Keratinocyte (primary cell): ENCODE results near the gene CAPZA2. TPM values are rescaled to one million over a fixed set of nuclear protein-coding genes. Genes with fewer than 3 reads are reported as not detected.

Experiments used
- DNase-seq: peaks from one replicate; pipeline ENCODE4 v3.0.0-alpha.2; 2011; ENCODE audit warnings: low read depth, missing footprints, low spot score
- FAIRE-seq: peaks from 2 replicates; lab custom pipeline; 2011; peaks lifted over from hg19 to GRCh38; lab: Jason Lieb, UNC
- H2AFZ ChIP-seq: 2 replicates; pipeline ENCODE4 v1.6.0; 2012; ENCODE audit warnings: low read length, control low read depth, inconsistent platforms; ENCODE audit not compliant: control insufficient read depth
- H3K27ac ChIP-seq: 2 replicates; pipeline ENCODE4 v1.5.1; 2011; ENCODE audit warnings: low read length; ENCODE audit not compliant: control insufficient read depth, insufficient read depth
- H3K27me3 ChIP-seq: 3 replicates; pipeline ENCODE4 v1.6.0; 2011; ENCODE audit warnings: low read length; ENCODE audit not compliant: control insufficient read depth, insufficient read depth; ENCODE audit errors: extremely low read depth
- H3K36me3 ChIP-seq, 2 experiments: 2 replicates in 1 of 2; 3 replicates in 1 of 2; pipeline ENCODE4 v1.5.1; 2011; ENCODE audit warnings: low read length in 2 of 2, mild to moderate bottlenecking in 1 of 2; ENCODE audit not compliant: control insufficient read depth in 2 of 2, insufficient read depth in 2 of 2; ENCODE audit errors: extremely low read depth in 1 of 2
- H3K4me1 ChIP-seq: 3 replicates; pipeline ENCODE4 v1.5.1; 2011; ENCODE audit warnings: low read length; ENCODE audit not compliant: control insufficient read depth, insufficient read depth; ENCODE audit errors: extremely low read depth
- H3K4me2 ChIP-seq: 3 replicates; pipeline ENCODE4 v1.6.0; 2011; ENCODE audit warnings: low read depth, low read length; ENCODE audit not compliant: control insufficient read depth, insufficient read depth; ENCODE audit errors: extremely low read depth
- H3K4me3 ChIP-seq, 3 experiments: fragments of 200-600 bp in 1 of 3; sonication (generic) in 1 of 3; 2 replicates in 2 of 3; 3 replicates in 1 of 3; pipeline ENCODE4 v1.5.1; 2011 to 2016; ENCODE audit warnings: low read length in 3 of 3, mild to moderate bottlenecking in 3 of 3, control low read depth in 2 of 3, inconsistent platforms in 1 of 3, low read depth in 1 of 3, mixed read lengths in 1 of 3, mixed run types in 1 of 3, moderate library complexity in 1 of 3; ENCODE audit not compliant: control insufficient read depth in 2 of 3, insufficient read depth in 2 of 3; ENCODE audit errors: extremely low read depth in 1 of 3
- H3K79me2 ChIP-seq: 2 replicates; pipeline ENCODE4 v1.6.0; 2012; ENCODE audit warnings: low read length; ENCODE audit not compliant: control insufficient read depth, insufficient read depth
- H3K9ac ChIP-seq: 3 replicates; pipeline ENCODE4 v1.6.0; 2011; ENCODE audit warnings: low read length; ENCODE audit not compliant: control insufficient read depth, insufficient read depth; ENCODE audit errors: extremely low read depth
- H3K9me1 ChIP-seq: 3 replicates; pipeline ENCODE4 v1.6.0; 2011; ENCODE audit warnings: low read length; ENCODE audit not compliant: control insufficient read depth, insufficient read depth; ENCODE audit errors: extremely low read depth
- H3K9me3 ChIP-seq: 2 replicates; pipeline ENCODE4 v1.5.1; 2012; ENCODE audit warnings: low read depth, low read length; ENCODE audit not compliant: control insufficient read depth
- H4K20me1 ChIP-seq: 3 replicates; pipeline ENCODE4 v1.6.0; 2011; ENCODE audit warnings: low read length; ENCODE audit not compliant: control insufficient read depth, insufficient read depth; ENCODE audit errors: extremely low read depth
- CTCF ChIP-seq, 3 experiments: IDR thresholded peaks in 1 of 3; conservative IDR thresholded peaks in 1 of 3; optimal IDR thresholded peaks in 1 of 3; 2 replicates in 2 of 3; 3 replicates in 1 of 3; pipeline versions ENCODE3 to v1.5.1; 2011; ENCODE audit warnings: low read length in 3 of 3, mild to moderate bottlenecking in 3 of 3, moderate library complexity in 2 of 3, control low read depth in 1 of 3, inconsistent platforms in 1 of 3; ENCODE audit not compliant: insufficient read depth in 2 of 3; ENCODE audit errors: extremely low read depth in 1 of 3
- EZH2 ChIP-seq: IDR thresholded peaks from one replicate; pipeline ENCODE4 v1.6.1; 2012; ENCODE audit warnings: inconsistent platforms, mild to moderate bottlenecking, low read length, moderate library complexity
- dilution Hi-C: fragments of 300-500 bp; cut with MboI; formaldehyde crosslinking; loops from one replicate; pipeline ENCODE4 v1.7.0; 2020; ENCODE audit warnings: low sequenced_read_pairs; ENCODE audit not compliant: extremely low pct_ligation_motif_present
- polyA plus RNA-seq, 5 experiments: library from polyadenylated mRNA; depleted of rRNA in 3 of 5; stranded (reverse) in 3 of 5; stranded (forward) in 1 of 5; unstranded in 1 of 5; fragments of >200 nt; gene quantifications; 1 replicate in 1 of 5; 2 replicates in 3 of 5; 3 replicates in 1 of 5; pipeline versions ENCODE4 v1.2.1 to v1.2.3, GENCODE V29; 2011 to 2012; ENCODE audit warnings: missing spikeins in 2 of 5, low read depth in 1 of 5, low replicate concordance in 1 of 5

The CAPZA2 gene
- polyA plus RNA-seq, 1 donor (not counting 4 experiments of a cell fraction or from before 2014, with no cell fraction given): 150 TPM

DNA sequence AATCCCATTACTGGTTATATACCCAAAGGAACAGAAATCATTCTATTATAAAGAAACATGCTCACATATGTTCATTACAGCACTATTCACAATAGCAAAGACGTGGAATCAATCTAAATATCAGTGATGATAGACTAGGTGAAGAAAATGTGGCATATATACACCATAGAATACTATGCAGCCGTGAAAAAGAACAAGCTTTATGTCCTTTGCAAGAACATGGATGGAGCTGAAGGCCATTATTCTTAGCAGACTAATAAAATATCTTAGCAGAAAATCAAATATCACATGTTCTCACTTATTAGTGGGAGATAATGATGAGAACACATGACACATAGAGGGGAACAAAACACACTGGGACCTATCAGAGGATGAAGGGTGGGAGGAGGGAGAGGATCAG, 38.8 kb downstream of the CAPZA2 start:
- H4K20me1 ChIP-seq: no peaks in the 10 kb centered on the region

DNA sequence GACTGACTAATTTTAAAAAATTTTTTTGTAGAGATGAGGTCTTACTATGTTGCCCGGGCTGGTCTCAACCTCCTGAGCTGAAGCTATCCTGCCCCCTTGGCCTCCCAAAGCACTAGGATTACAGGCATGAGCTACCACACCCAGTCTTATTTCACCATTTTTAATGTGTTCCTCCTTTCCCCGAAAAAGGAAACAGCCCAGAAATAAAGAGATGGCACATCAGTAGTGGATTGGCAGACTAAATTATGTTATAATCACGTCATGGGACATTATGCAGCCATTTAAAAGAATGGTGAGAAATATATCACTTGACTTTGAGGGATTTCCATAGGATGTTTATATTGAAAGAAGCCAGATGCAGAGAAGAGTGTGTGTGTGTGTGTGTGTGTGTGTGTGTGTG, 40.5 kb downstream of the CAPZA2 start:
- Histone ChIP-seq H3K9me3 (no peaks in the 10 kb centered on the region), H3K27me3 (no peaks in the 10 kb centered on the region), H3K79me2 (peaks cover 3% of the 10 kb centered on the region), H2AFZ (no peak overlapping the region), H4K20me1 (no peaks in the 10 kb centered on the region), H3K9ac (no peak overlapping the region), H3K4me2 (no peak overlapping the region), H3K27ac (no peak overlapping the region), H3K9me1 (no peaks in the 10 kb centered on the region), H3K4me3 (no peak overlapping the region), H3K4me1 (no peaks in the 10 kb centered on the region), H3K36me3 (peaks cover 2 to 5% of the 10 kb centered on the region in 2 experiments)
- FAIRE-seq (no peak), DNase-seq (no peak)
- no peak for TF ChIP-seq EZH2
- no peak for TF ChIP-seq CTCF (optimal IDR thresholded peaks at IDR 0.05 in 1 of 3, IDR thresholded peaks at IDR 0.05 in 1 of 3, conservative IDR thresholded peaks at IDR 0.05 in 1 of 3; ENCODE audit: extremely low read depth in 1 of 3, insufficient read depth in 2 of 3, low read length in 3 of 3)
- dilution Hi-C loops: no loop called here

More for the DNA sequence above, 38.8 kb downstream of the CAPZA2 start:
- no peak for FAIRE-seq
- Histone ChIP-seq H2AFZ (no peak overlapping the region), H3K4me3 (no peak overlapping the region), H3K79me2 (peaks cover 11% of the 10 kb centered on the region), H3K9me3 (no peaks in the 10 kb centered on the region), H3K27me3 (no peaks in the 10 kb centered on the region), H3K4me1 (no peaks in the 10 kb centered on the region), H3K4me2 (no peak overlapping the region), H3K9me1 (no peaks in the 10 kb centered on the region), H3K27ac (no peak overlapping the region), H3K9ac (no peak overlapping the region), H3K36me3 (no peaks in the 10 kb centered on the region)
- dilution Hi-C loops: no loop called here
- no peak for DNase-seq
- TF ChIP-seq EZH2: no peak
- TF ChIP-seq CTCF (optimal IDR thresholded peaks at IDR 0.05 in 1 of 3, IDR thresholded peaks at IDR 0.05 in 1 of 3, conservative IDR thresholded peaks at IDR 0.05 in 1 of 3; ENCODE audit: extremely low read depth in 1 of 3, insufficient read depth in 2 of 3, low read length in 3 of 3): no peak
